ENCODE data around the gene BNC2. TPM values are rescaled to one million over a fixed set of nuclear protein-coding genes. Genes with fewer than 3 reads are reported as not detected.

BNC2 gene
- total and polyA plus RNA-seq, 2 donors (not counting 1 experiment from before 2014, with no cell fraction given), result 34.7 to 39.1 TPM

GRCh38 chr9:16904655-16905054 is 34.2 kb upstream of the BNC2 start:
- TF ChIP-seq CTCF (conservative IDR thresholded peaks at IDR 0.05 in 1 of 2, IDR thresholded peaks at IDR 0.05 in 1 of 2; ENCODE audit: low read depth in 1 of 2, low read length in 2 of 2) (no peak), EZH2 (IDR thresholded peaks at IDR 0.05; ENCODE audit: low read length, missing control alignments) (no peak)
- Histone ChIP-seq H3K9ac (ENCODE audit: insufficient read depth, low read length) (no peak overlapping the region), H3K9me3 (ENCODE audit: control insufficient read depth, insufficient read depth, low read depth, low read length) (no peaks in the 10 kb centered on the region), H3K4me3 (replicated peaks in 1 of 4; ENCODE audit: control extremely low read depth in 1 of 4, insufficient read depth in 1 of 4, low read depth in 3 of 4, low read length in 4 of 4) (no peak overlapping the region), H2AFZ (ENCODE audit: low read length) (no peak overlapping the region), H3K4me2 (ENCODE audit: extremely low read depth, insufficient read depth, low read length) (no peak overlapping the region), H4K20me1 (ENCODE audit: control insufficient read depth, extremely low read depth, insufficient read depth, low read length) (no peaks in the 10 kb centered on the region), H3K27ac (ENCODE audit: insufficient read depth, low read length) (no peak overlapping the region), H3K79me2 (ENCODE audit: control insufficient read depth, insufficient read depth, low read length) (no peaks in the 10 kb centered on the region), H3K4me1 (ENCODE audit: control insufficient read depth, extremely low read depth, insufficient read depth, low read length) (no peaks in the 10 kb centered on the region), H3K27me3 (ENCODE audit: control insufficient read depth, insufficient read depth, low read length) (no peaks in the 10 kb centered on the region), H3K36me3 (ENCODE audit: control insufficient read depth, insufficient read depth, low read length) (no peaks in the 10 kb centered on the region)
- no peak for DNase-seq (ENCODE audit: low read depth in 2 of 2)

GRCh38 chr9:16901590-16901989 is 31.1 kb upstream of the BNC2 start:
- TF ChIP-seq EZH2 (IDR thresholded peaks at IDR 0.05; ENCODE audit: low read length, missing control alignments) (no peak), CTCF (conservative IDR thresholded peaks at IDR 0.05 in 1 of 2, IDR thresholded peaks at IDR 0.05 in 1 of 2; ENCODE audit: low read depth in 1 of 2, low read length in 2 of 2) (no peak)
- H3K9me3 ChIP-seq (ENCODE audit: control insufficient read depth, insufficient read depth, low read depth, low read length), result no peaks in the 10 kb centered on the region

GRCh38 chr9:16899606-16900005 is 29.1 kb upstream of the BNC2 start:
- no peak for TF ChIP-seq CTCF (conservative IDR thresholded peaks at IDR 0.05 in 1 of 2, IDR thresholded peaks at IDR 0.05 in 1 of 2; ENCODE audit: low read depth in 1 of 2, low read length in 2 of 2)
- TF ChIP-seq EZH2 (IDR thresholded peaks at IDR 0.05; ENCODE audit: low read length, missing control alignments), result no peak
- H3K9me3 ChIP-seq (ENCODE audit: control insufficient read depth, insufficient read depth, low read depth, low read length), result no peaks in the 10 kb centered on the region
- no peak overlapping the region for H3K4me3 ChIP-seq (replicated peaks in 1 of 4; ENCODE audit: control extremely low read depth in 1 of 4, insufficient read depth in 1 of 4, low read depth in 3 of 4, low read length in 4 of 4)
- no peaks in the 10 kb centered on the region for H3K27me3 ChIP-seq (ENCODE audit: control insufficient read depth, insufficient read depth, low read length)
- H3K4me1 ChIP-seq (ENCODE audit: control insufficient read depth, extremely low read depth, insufficient read depth, low read length), result no peaks in the 10 kb centered on the region
- H3K27ac ChIP-seq (ENCODE audit: insufficient read depth, low read length), result no peak overlapping the region
- no peaks in the 10 kb centered on the region for H3K79me2 ChIP-seq (ENCODE audit: control insufficient read depth, insufficient read depth, low read length)
- peak in 1 of 2 donors; percentile 36 for DNase-seq (ENCODE audit: low read depth in 2 of 2)
- no peak overlapping the region for H3K9ac ChIP-seq (ENCODE audit: insufficient read depth, low read length)
- H3K4me2 ChIP-seq (ENCODE audit: extremely low read depth, insufficient read depth, low read length), result no peak overlapping the region
- no peaks in the 10 kb centered on the region for H4K20me1 ChIP-seq (ENCODE audit: control insufficient read depth, extremely low read depth, insufficient read depth, low read length)
- H2AFZ ChIP-seq (ENCODE audit: low read length), result no peak overlapping the region
- no peaks in the 10 kb centered on the region for H3K36me3 ChIP-seq (ENCODE audit: control insufficient read depth, insufficient read depth, low read length)

More at GRCh38 chr9:16901590-16901989, 31.1 kb upstream of the BNC2 start:
- H3K79me2 ChIP-seq (ENCODE audit: control insufficient read depth, insufficient read depth, low read length), result no peaks in the 10 kb centered on the region
- H3K4me3 ChIP-seq (replicated peaks in 1 of 4; ENCODE audit: control extremely low read depth in 1 of 4, insufficient read depth in 1 of 4, low read depth in 3 of 4, low read length in 4 of 4), result no peak overlapping the region
- H2AFZ ChIP-seq (ENCODE audit: low read length), result no peak overlapping the region
- H4K20me1 ChIP-seq (ENCODE audit: control insufficient read depth, extremely low read depth, insufficient read depth, low read length), result no peaks in the 10 kb centered on the region
- no peaks in the 10 kb centered on the region for H3K27me3 ChIP-seq (ENCODE audit: control insufficient read depth, insufficient read depth, low read length)
- no peaks in the 10 kb centered on the region for H3K4me1 ChIP-seq (ENCODE audit: control insufficient read depth, extremely low read depth, insufficient read depth, low read length)
- peak; percentile 18 to 41 for DNase-seq (ENCODE audit: low read depth in 2 of 2)
- H3K27ac ChIP-seq (ENCODE audit: insufficient read depth, low read length), result no peak overlapping the region
- no peak overlapping the region for H3K4me2 ChIP-seq (ENCODE audit: extremely low read depth, insufficient read depth, low read length)
- H3K9ac ChIP-seq (ENCODE audit: insufficient read depth, low read length), result no peak overlapping the region
- H3K36me3 ChIP-seq (ENCODE audit: control insufficient read depth, insufficient read depth, low read length), result no peaks in the 10 kb centered on the region

Measured in fibroblast of lung (primary cell).